ENCODE results near the gene CERS2. TPM values are rescaled to one million over a fixed set of nuclear protein-coding genes. Genes with fewer than 3 reads are reported as not detected.
A peak's percentile ranks its signal among the peaks of the same experiment; 100 is the strongest.

Gene CERS2
- total RNA-seq, 2 experiments from 2014 or later = 129 to 132 TPM

DNA sequence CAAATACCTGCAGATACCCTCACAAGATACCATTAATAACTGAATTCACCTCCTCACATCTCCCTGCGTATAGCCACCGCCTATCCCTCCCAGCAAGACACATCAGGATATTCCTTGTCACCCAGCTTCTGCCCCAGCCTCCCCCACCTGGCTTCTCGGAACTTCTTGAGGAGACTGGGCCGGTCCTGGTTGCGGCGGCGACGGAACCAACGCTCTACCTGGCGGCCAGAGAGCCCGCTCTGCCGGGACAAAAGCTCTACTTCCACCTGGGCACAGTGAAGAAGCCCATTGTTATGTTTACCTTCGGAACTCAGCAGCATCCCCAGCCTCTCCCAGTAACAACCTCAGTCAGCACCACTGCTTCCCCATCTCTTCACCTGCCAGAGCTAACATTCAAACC lies 6.7 kb downstream of the CERS2 start:
- Mint-ChIP-seq H3K4me3 (no peak overlapping the region), H3K4me1 (ENCODE audit: low read depth) (peaks cover 28% of the 10 kb centered on the region), H3K9me3 (no peaks in the 10 kb centered on the region), H3K36me3 (ENCODE audit: low read depth) (peaks cover 61% of the 10 kb centered on the region), H3K27ac (peak overlapping the region; percentile 49), H3K27me3 (no peaks in the 10 kb centered on the region)
- no peak for DNase-seq
- ChIA-PET CTCF (interaction anchor here (1.3 to 2.4 kb wide), 2 partner anchors 9 to 11 kb away, joined by 3 to 7 read pairs; no protein-coding TSS in a partner anchor), POLR2A (interaction anchor here (1.1 to 2.8 kb wide), 2 partner anchors 9 to 10 kb away, joined by 3 to 8 read pairs; no protein-coding TSS in a partner anchor)
- no peak for ATAC-seq
- intact Hi-C loops (cut with micrococcal nuclease) = no loop called here
- TF ChIP-seq, protein P1, sequence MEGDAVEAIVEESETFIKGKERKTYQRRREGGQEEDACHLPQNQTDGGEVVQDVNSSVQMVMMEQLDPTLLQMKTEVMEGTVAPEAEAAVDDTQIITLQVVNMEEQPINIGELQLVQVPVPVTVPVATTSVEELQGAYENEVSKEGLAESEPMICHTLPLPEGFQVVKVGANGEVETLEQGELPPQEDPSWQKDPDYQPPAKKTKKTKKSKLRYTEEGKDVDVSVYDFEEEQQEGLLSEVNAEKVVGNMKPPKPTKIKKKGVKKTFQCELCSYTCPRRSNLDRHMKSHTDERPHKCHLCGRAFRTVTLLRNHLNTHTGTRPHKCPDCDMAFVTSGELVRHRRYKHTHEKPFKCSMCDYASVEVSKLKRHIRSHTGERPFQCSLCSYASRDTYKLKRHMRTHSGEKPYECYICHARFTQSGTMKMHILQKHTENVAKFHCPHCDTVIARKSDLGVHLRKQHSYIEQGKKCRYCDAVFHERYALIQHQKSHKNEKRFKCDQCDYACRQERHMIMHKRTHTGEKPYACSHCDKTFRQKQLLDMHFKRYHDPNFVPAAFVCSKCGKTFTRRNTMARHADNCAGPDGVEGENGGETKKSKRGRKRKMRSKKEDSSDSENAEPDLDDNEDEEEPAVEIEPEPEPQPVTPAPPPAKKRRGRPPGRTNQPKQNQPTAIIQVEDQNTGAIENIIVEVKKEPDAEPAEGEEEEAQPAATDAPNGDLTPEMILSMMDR (IDR thresholded peaks at IDR 0.05) = no peak

DNA sequence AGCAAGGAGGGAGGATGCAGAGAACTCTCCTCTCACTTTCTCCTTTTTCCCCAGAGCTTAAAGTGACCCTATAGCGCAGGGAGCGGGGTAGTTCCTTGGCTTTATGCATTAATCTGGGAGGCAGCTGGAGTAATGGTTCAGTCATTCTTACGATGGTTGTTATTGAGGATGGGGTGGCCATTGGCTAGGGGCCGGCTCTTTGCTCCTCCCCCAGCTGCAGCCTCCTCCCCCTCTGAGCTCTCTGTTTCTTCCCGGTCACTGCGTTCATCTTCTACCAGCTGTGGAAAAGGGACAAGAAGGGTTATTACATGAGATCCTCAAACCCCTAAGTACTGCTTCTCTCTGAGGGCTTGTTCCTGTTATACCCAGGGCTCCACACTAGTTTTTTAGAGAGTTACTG lies 8.6 kb downstream of the CERS2 start:
- intact Hi-C loops (cut with micrococcal nuclease) = no loop called here
- TF ChIP-seq, protein P1 (IDR thresholded peaks at IDR 0.05) = no peak
- DNase-seq (no peak), ATAC-seq (no peak)
- no peak overlapping the region for H3K4me3 Mint-ChIP-seq
- H3K27me3 Mint-ChIP-seq = no peaks in the 10 kb centered on the region
- CTCF ChIA-PET = interaction anchor here (1.1 to 2.4 kb wide), 2 partner anchors 14 to 30 kb away, joined by 3 to 8 read pairs; no protein-coding TSS in a partner anchor
- H3K27ac Mint-ChIP-seq = peak overlapping the region; percentile 62
- POLR2A ChIA-PET = interaction anchor here (0.5 to 2.8 kb wide), 6 partner anchors 8 to 566 kb away, joined by 3 to 8 read pairs (median 4); partner anchors contain the start of gene MINDY1
- peaks cover 11% of the 10 kb centered on the region for H3K4me1 Mint-ChIP-seq (ENCODE audit: low read depth)
- no peaks in the 10 kb centered on the region for H3K9me3 Mint-ChIP-seq
- H3K36me3 Mint-ChIP-seq (ENCODE audit: low read depth) = peaks cover 62% of the 10 kb centered on the region

DNA sequence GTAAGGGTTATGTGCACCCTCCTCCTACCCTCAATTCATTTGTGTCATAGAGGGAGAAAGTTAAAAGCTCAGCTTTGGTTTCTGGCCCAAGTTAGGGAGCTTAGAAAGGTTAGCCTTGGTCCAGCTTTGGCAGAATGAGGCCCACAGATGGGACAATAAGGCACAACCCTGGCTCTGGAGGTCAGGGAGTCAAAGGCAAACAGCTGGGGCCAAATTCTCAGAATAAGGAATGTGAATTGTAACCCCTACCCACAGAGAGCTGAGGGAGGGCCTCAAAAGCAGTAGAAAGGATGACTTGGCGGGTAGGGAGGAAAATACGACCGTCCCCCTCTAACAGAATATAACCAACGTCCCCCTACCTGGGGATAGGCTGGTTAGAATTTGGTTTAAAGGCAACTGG lies 9.0 kb downstream of the CERS2 start:
- intact Hi-C loops (cut with micrococcal nuclease) = no loop called here
- CTCF ChIA-PET = interaction anchor here (1.1 to 2.4 kb wide), 2 partner anchors 14 to 30 kb away, joined by 3 to 8 read pairs; no protein-coding TSS in a partner anchor
- TF ChIP-seq, protein P1 (IDR thresholded peaks at IDR 0.05) = no peak
- ATAC-seq (no peak), DNase-seq (no peak)
- H3K36me3 Mint-ChIP-seq (ENCODE audit: low read depth) = peaks cover 66% of the 10 kb centered on the region
- H3K27ac Mint-ChIP-seq = peak overlapping the region; percentile 62
- POLR2A ChIA-PET = interaction anchor here (0.5 to 2.1 kb wide), 5 partner anchors 9 to 565 kb away, joined by 3 to 6 read pairs (median 4); partner anchors contain the start of gene MINDY1
- H3K4me3 Mint-ChIP-seq = no peak overlapping the region
- H3K4me1 Mint-ChIP-seq (ENCODE audit: low read depth) = peaks cover 7% of the 10 kb centered on the region
- H3K27me3 Mint-ChIP-seq = no peaks in the 10 kb centered on the region
- H3K9me3 Mint-ChIP-seq = no peaks in the 10 kb centered on the region

DNA sequence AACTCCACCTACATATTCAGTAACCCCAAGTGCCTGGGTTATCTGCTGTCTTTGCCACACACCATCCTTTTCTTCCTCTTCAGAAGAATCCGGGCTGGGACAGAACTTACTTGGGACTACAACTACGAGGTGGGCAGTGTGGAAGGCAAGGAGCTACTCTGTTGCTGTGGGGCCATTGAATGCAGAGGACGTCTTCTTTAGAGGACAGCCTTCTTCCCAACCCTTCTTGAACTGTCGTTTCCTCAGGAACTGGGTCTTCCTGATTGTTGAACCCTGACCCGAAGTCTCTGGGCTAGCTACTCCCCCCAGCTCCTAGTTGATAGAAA lies 10.5 kb downstream of the CERS2 start:
- DNase-seq (no peak), ATAC-seq (no peak)
- H3K9me3 Mint-ChIP-seq = no peaks in the 10 kb centered on the region
- POLR2A ChIA-PET = interaction anchor here (1.3 to 1.4 kb wide), 2 partner anchors 11 to 334 kb away, joined by 3 to 4 read pairs; partner anchors contain the start of gene ENSA
- H3K36me3 Mint-ChIP-seq (ENCODE audit: low read depth) = peaks cover 76% of the 10 kb centered on the region
- peak overlapping the region; percentile 17 for H3K27ac Mint-ChIP-seq
- TF ChIP-seq, protein P1 (IDR thresholded peaks at IDR 0.05) = no peak
- H3K4me3 Mint-ChIP-seq = no peak overlapping the region
- H3K4me1 Mint-ChIP-seq (ENCODE audit: low read depth) = peaks cover 2% of the 10 kb centered on the region
- H3K27me3 Mint-ChIP-seq = no peaks in the 10 kb centered on the region
- intact Hi-C loops (cut with micrococcal nuclease) = no loop called here
- CTCF ChIA-PET = interaction anchor here (1.4 to 2.4 kb wide), 3 partner anchors 16 to 32 kb away, joined by 3 to 8 read pairs (median 7); no protein-coding TSS in a partner anchor
